ENCODE results near the gene BRCA1.
"Not testable (repeated sequence)": the region's sequence is repeated elsewhere in the genome, so short reads cannot be mapped to it uniquely, and the experiment has no call there.

BRCA1 gene

DNA sequence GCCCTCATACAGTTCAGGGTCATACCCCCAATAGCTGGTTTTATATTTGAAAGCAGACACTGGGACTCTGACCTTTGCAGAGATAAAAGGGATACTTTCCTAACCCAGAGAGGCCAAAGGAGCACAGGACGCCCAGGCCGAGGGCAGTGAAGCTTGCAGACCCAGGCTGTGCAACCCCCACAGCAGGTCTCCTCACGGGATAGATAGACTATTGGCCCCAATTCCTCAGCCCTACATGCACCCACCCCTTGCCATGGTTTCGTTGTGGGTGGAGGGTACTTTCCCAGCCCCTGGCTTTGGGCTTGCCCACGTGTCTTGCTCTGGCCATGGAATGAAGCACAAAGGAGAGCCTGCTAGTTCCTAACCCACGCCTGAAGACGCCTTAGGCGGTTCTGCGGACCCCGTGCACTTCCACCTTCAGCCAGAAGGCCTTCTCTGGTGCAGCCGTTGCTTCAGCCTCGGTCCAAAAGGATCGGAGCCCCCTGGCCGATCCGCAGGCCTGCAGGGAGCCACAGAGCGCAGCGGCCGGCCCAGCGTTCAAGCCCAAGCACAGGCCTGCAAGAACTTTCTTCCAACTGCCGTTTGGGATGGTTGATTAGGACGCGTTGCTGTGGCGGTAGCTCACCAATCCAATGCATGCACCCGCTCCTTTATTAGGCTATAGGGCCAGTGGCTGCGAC lies 9.8 kb upstream of the BRCA1 start:
- no peak for DNase-seq (ENCODE audit: low spot score)

DNA sequence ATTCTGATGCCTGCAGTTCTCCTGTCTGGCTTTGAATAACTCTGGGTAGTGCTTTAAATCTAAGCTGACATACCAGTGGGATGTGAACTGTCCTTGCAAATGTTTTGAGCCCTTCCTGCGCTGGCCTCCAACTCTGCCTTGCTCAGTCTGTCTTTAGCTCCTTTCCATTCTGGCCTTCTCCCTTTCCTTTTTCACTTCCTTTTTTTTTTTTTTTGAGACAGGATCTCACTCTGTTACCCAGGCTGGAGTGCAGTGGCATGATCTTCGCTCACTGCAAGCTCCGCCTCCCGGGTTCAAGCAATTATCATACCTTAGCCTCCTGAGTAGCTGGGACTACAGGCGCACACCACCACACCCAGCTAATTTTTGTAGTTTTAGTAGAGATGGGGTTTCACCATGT lies 8.3 kb upstream of the BRCA1 start:
- DNase-seq (ENCODE audit: low spot score): not testable (repeated sequence)

DNA sequence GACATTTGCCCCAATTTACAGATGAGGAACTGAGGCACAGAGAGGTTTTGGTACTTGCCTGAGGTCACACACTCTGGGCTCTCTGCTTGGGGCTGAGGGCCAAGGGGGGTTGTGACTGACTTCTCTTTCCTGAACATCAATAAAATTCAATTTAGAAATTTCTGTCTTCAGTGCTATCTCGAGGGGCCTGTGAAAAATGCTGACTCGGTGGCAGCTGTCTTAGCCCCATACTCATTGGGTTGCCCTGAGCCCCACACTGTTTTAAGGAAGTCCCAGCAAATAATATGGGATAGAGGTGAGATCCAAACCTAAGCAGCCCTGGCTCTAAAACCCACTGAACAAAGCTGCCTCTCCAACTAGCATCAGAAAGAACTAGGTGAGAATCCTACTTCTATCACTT lies 7.0 kb upstream of the BRCA1 start:
- no peak for DNase-seq (ENCODE audit: low spot score)

DNA sequence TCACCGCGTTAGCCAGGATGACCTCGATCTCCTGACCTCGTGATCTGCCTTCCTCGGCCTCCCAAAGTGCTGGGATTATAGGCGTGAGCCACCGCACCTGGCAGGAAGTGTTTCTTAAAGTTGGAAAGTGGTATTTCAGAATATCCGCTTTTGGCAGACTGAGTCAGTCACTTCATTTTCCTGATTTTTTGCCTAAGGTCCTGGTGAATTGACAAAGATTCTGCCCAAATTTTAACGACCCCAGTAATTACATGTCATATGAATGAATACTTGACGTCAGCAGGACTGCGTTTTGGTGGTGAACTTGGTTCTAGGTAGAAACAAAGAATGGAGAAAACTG lies 4.5 kb upstream of the BRCA1 start:
- no peak for DNase-seq (ENCODE audit: low spot score)

DNA sequence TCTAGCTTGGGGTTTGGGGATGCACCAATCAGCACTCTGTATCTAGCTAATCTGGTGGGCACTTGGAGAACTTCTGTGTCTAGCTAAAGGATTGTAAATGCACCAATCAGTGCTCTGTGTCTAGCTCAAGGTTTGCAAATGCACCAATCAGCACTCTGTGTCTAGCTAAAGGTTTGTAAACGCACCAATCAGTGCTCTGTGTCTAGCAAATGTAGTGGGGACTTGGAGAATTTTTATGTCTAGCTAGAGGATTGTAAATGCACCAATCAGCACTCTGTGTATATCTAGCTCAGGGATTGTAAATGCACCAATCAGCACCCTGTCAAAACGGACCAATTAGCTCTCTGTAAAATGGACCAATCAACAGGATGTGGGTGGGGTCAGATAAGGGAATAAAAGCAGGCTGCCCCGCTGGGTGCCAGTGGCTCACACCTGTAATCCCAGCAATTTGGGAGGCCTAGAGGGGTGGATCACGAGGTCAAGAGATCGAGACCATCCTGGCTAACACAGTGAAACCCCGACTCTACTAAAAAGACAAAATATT lies 2.2 kb upstream of the BRCA1 start:
- DNase-seq (ENCODE audit: low spot score): not testable (repeated sequence)

DNA sequence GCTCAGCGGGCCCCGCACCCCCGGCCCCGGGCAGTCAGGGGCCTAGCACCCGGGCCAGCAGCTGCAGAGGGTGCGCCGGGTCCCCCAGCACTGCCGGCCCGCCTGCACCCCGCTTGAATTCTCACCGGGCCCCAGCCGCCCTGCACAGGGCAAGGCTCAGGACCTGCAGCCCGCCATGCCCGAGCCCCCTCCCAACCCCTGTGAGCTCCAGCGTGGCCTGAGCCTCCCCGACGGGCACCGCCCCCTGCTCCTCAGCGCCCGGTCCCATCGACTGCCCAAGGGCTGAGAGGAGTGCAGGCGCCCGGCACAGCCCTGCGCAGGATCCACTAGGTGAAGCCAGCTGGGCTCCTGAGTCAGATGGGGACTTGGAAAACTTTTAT lies 1.7 kb upstream of the BRCA1 start:
- DNase-seq (ENCODE audit: low spot score): no peak

DNA sequence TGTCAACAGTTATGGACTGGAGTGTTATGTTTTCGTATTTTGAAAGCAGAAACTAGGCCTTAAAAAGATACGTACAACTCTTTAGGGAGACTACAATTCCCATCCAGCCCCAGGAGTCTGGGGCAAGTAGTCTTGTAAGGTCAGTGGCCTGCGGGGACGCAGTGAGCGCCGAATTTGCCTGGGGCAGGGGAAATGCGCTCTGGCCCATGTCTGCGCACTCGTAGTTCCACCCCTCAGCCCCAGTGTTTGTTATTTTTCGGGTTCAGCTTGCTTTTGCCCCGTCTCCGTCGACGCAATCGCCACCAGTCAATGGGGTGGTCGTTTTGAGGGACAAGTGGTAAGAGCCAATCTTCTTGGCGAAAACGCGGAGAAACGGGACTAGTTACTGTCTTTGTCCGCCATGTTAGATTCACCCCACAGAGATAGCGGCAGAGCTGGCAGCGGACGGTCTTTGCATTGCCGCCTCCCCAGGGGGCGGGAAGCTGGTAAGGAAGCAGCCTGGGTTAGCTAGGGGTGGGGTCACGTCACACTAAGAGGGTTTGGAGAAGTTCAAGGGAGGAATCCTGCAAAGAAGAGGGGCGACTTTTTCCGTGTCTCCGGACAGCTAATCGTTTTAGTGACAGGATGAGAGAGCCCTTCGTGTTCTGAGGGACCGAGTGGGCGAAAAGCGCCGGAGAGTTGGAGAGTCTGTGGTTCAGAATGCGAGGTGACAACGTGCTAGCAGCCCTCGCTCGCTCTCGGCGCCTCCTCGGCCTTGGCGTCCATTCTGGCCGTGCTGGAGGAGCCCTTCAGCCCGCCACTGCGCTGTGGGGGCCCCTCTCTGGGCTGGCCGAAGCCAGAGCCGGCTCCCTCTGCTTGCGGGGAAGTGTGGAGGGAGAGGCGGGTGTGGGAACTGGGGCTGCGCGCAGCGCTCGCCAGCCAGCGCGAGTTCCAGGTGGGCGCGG lies 1.1 kb upstream of the BRCA1 start:
- DNase-seq (ENCODE audit: low spot score): no peak

DNA sequence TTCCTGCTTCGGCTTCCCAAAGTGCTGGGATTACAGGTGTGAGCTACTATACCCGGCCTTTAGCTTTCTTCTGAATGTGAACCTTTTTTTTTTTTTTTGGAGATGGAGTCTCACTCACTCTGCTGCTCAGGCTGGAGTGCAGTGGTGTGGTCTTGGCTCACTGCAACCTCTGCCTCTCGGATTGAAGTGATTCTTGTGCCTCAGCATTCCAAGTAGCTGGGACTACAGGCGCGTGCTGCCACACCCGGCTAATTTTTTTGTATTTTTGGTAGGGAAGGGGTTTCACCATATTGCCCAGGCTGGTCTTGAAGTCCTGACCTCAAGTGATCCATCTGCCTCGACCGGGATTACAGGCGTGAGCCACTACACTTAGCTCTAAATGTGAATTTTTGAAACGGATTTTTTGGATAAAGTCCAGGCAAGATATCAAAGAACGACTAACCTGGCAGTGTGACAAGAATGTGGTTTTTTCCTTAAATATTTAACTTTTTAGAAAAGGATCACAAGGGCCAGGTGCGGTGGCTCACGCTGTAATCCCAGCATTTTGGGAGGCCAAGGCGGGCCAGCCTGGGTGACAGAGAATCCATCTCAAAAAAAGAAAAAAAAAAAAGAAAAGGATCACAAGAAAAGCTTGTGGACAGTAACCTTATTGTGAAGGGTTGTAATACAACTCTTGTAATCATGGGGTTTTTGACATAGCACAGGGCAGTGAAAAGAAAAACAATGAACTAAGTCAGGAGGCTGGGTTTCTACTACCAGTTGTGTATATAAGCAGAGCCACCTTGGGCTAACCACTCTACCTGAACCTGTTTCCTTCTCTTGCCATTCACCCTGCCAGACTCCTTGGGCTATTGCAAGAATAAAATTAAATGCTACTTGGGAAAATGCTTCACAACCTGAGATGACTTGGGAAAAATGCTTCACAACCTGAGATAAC lies 6.2 kb downstream of the BRCA1 start:
- DNase-seq (ENCODE audit: low spot score): no peak

DNA sequence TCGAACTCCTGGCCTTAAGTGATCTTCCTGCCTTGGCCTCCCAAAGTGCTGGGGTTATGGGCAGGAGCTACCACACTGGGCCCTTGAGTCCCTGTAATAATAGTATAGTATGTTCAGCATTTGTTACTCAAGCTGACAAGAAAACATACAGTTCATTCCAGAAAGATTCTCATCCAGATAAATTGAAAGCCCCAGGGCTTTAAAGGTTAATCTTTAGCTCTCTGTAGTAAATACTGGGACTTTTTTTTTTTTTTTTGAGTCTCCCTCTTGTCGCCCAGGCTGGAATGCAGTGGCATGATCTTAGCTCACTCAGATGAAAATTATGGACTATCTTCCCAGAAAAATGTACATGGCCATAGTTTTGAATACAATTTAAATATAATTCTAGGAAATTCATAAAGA lies 11.0 kb downstream of the BRCA1 start:
- no peak for DNase-seq (ENCODE audit: low spot score)

DNA sequence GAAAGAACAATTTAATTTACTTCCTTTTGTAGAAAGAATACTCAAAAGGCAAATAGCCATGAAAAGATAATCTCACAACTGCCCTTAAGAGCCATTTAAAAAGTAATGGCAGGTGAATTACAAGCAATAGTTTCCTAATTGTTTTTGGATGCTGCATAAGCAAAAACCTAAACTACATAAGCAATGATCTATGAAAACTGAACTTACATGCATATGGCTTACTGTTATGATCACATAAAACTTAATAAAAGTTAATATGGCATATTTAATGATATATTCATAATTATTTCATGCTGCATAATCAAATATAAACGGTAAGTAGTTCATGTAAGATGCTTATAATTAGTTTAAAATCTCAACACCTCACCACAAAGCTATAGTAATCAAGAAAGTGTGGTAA lies 18.6 kb downstream of the BRCA1 start:
- DNase-seq (ENCODE audit: low spot score): no peak

DNA sequence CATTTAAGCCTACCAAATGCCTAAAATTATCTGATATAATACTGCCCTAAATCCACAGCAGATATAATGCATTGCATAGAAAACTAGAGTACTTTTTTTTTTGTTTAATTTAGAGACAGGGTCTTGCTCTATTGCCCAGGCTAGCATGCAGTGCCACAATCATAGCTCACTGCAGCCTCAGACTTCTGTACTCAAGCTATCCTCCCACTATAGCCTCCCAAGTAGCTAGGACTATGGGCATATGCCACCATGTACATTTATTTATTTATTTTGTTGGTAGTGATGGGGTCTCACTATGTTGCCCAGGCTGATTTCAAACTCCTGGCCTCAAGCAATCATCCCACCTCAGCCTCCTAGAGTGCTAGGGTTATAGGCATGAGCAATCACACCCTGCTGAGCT lies 20.0 kb downstream of the BRCA1 start:
- DNase-seq (ENCODE audit: low spot score): no peak

DNA sequence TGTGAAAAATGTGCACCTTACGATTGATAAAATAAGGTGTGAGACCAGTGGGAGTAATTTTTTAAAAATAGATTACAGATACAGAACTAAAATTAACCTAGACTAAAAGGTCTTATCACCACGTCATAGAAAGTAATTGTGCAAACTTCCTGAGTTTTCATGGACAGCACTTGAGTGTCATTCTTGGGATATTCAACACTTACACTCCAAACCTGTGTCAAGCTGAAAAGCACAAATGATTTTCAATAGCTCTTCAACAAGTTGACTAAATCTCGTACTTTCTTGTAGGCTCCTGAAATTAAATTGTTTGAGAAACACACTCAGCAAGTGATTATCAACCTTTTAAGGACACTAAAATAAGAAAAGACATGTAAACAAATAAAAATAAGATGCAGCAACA lies 20.5 kb downstream of the BRCA1 start:
- DNase-seq (ENCODE audit: low spot score): no peak

DNA sequence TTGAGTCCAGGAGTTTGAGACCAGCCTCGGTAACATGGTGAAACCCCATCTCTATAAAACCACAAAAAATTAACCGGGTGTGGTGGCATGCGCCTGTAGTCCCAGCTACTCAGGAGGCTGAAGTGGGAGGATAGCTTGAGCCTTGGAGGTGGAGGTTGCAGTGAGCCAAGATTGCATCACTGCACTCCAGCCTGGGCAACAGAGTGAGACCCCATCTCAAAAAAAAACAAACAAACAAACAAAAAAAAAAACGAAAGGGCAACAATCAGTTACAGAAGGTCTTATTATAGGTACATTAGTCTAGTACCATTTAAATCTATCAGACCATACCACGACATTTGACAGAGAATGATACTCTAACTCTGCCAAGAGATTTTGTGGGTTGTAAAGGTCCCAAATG lies 29.8 kb downstream of the BRCA1 start:
- not testable (repeated sequence) for DNase-seq (ENCODE audit: low spot score)

DNA sequence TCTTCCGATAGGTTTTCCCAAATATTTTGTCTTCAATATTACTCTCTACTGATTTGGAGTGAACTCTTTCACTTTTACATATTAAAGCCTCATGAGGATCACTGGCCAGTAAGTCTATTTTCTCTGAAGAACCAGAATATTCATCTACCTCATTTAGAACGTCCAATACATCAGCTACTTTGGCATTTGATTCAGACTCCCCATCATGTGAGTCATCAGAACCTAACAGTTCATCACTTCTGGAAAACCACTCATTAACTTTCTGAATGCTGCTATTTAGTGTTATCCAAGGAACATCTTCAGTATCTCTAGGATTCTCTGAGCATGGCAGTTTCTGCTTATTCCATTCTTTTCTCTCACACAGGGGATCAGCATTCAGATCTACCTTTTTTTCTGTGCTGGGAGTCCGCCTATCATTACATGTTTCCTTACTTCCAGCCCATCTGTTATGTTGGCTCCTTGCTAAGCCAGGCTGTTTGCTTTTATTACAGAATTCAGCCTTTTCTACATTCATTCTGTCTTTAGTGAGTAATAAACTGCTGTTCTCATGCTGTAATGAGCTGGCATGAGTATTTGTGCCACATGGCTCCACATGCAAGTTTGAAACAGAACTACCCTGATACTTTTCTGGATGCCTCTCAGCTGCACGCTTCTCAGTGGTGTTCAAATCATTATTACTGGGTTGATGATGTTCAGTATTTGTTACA lies 30.9 kb downstream of the BRCA1 start:
- peak; percentile 60 for DNase-seq (ENCODE audit: low spot score)

DNA sequence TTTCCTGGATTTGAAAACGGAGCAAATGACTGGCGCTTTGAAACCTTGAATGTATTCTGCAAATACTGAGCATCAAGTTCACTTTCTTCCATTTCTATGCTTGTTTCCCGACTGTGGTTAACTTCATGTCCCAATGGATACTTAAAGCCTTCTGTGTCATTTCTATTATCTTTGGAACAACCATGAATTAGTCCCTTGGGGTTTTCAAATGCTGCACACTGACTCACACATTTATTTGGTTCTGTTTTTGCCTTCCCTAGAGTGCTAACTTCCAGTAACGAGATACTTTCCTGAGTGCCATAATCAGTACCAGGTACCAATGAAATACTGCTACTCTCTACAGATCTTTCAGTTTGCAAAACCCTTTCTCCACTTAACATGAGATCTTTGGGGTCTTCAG lies 32.3 kb downstream of the BRCA1 start:
- peak; percentile 18 for DNase-seq (ENCODE audit: low spot score)

DNA sequence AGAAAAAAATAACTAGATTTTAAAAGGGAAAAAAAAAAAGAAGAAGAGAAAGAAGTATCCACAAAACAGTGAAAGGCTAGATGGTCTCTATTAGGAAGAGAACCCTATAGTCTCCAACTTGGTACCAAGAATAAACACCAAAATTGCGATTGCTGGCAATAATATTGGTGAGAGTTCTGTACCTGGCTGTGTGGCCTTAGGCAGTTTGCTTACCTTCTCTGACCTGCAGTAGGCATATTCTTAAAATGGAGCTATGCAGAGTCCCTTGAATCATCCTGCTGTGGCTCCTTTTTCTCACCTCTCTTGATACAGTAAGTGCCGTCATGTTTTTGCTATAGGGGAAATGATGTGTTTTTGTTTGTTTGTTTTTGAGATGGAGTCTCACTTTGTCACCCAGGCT lies 35.1 kb downstream of the BRCA1 start:
- DNase-seq (ENCODE audit: low spot score): no peak

DNA sequence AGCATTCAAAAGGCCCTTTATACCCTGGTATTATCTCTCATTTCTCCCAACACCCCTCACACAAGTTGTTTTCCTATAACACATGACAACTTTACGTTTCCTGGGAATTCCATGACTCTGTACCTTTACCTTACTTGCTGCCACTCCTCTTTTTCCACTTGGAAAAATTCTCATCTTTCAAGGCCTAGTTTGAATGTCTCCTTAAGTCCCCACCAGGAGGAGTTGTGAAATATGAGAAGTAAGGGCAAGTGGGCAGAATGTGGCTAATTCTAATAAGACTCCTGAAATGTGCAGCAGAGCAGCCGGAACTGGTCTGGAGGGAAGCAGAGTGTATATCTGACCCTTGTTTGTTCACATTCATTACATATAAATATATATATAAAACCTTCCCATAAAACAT lies 39.7 kb downstream of the BRCA1 start:
- no peak for DNase-seq (ENCODE audit: low spot score)

DNA sequence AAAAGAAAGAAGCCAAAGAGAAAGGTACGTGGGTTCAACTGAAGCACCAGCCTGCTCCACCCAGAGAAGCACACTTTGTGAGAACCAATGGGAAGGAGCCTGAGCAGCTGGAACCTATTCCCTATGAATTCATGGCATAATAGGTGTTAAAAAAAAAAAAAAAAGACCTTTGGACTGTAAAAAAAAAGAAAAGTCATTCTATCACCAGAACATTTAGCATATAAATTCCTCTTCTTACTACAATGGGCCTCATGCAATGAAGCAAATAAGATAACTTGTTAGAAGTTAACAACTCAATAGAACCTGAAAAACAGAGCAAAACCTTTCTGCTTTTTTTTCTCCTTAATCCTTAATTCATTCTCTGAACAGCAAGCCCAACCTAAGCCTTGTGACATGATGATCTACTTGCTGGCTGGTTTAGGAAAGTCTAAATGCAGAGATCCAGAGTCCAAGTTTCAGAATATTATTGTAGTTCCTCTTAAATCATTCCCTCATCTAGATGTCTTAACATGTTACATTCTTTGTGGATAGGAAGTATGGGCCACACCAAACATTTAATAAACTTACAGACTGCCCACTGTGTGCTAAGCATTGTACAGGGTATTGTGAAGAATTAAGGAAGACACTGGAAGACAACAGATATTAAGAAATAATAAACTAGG lies 45.4 kb downstream of the BRCA1 start:
- DNase-seq (ENCODE audit: low spot score): no peak

DNA sequence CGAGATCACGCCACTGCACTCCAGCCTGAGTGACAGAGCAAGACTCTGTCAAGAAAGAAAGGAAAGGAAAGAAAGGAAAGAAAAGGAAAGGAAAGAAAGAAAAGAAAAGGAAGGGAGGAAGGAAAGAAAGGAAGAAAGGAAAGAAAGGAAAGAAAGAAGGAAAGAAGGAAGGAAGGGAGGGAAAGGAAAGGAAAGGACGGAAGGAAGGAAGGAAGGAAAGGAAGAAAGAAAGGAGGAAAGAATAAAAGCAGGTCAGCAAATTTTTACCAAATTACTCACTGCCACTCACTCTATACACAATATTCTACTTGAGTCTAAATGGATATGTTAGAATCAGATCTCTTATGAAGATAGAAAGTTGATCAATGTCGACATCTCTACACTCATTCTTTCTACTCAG lies 50.3 kb downstream of the BRCA1 start:
- no peak for DNase-seq (ENCODE audit: low spot score)

DNA sequence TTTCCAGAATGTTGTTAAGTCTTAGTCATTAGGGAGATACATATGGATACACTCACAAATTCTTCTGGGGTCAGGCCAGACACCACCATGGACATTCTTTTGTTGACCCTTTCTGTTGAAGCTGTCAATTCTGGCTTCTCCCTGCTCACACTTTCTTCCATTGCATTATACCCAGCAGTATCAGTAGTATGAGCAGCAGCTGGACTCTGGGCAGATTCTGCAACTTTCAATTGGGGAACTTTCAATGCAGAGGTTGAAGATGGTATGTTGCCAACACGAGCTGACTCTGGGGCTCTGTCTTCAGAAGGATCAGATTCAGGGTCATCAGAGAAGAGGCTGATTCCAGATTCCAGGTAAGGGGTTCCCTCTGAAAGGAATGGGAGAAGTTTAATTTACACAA lies 54.3 kb downstream of the BRCA1 start:
- no peak for DNase-seq (ENCODE audit: low spot score)

DNA sequence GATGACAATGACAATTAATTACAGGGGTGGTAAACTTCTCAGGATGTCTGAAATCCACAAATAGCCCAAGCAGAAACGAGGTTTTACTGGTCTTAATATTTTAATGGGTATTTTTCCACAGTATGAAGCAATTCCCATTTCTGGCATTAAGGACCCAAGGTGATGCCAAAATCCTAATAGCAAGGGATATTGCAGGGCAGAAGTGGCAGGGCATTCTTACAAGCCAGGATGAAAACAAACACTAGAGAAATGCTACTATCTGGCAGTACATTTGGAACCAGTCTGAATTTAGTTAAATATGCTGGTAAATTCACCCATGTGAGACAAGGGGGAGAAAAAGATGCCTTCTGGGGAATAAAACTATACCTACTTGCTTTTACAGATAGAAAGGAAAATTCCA lies 54.9 kb downstream of the BRCA1 start:
- DNase-seq (ENCODE audit: low spot score): no peak
